ENCODE data around the gene MYT1.

GRCh38 chr20:64237316-64237715 lies 73.1 kb downstream of the MYT1 start:
- TF ChIP-seq CTCF (IDR thresholded peaks at IDR 0.05) (no peak), EP300 (IDR thresholded peaks at IDR 0.05) (no peak), POLR2AphosphoS5 (IDR thresholded peaks at IDR 0.05) (no peak), POLR2A (IDR thresholded peaks at IDR 0.05) (no peak)
